BJ (cell line): ENCODE results near the gene UCP2. TPM values are rescaled to one million over a fixed set of nuclear protein-coding genes. Genes with fewer than 3 reads are reported as not detected.

Source experiments
- CTCF ChIA-PET: fragments of 350-600 bp; formaldehyde crosslinking; extraction: SDS; loops from one replicate; lab custom pipeline; 2021; ENCODE audit warnings: antibody characterized with exemption, inconsistent platforms; lab: Yijun Ruan, JAX
- POLR2A ChIA-PET: fragments of 300-600 bp; sonication (Branson Sonifier 250); formaldehyde crosslinking; extraction: SDS; loops from one replicate; lab custom pipeline; 2021; ENCODE audit warnings: antibody characterized with exemption; lab: Charles Lee
- DNase-seq: peaks from one replicate; pipeline ENCODE4 v3.0.0-alpha.2; 2011; ENCODE audit warnings: low read depth
- H3K27me3 ChIP-seq: 2 replicates; pipeline ENCODE4 v1.6.0; 2011; ENCODE audit warnings: low read length; ENCODE audit not compliant: control insufficient read depth, insufficient read depth
- H3K36me3 ChIP-seq: 2 replicates; pipeline ENCODE4 v1.5.1; 2011; ENCODE audit warnings: low read length; ENCODE audit not compliant: control insufficient read depth, insufficient read depth
- H3K4me3 ChIP-seq: 2 replicates; pipeline ENCODE4 v1.5.1; 2011; ENCODE audit warnings: low read depth, mild to moderate bottlenecking, control low read depth, low read length
- CTCF ChIP-seq: IDR thresholded peaks from 2 replicates; pipeline ENCODE4 v1.5.1; 2011; ENCODE audit warnings: low read depth, mild to moderate bottlenecking, control low read depth, inconsistent platforms, low read length, moderate library complexity; ENCODE audit not compliant: insufficient read depth
- polyA plus RNA-seq: library from polyadenylated mRNA; depleted of rRNA; stranded (reverse); fragments of >200 nt; gene quantifications from 2 replicates; pipeline ENCODE4 v1.2.3, GENCODE V29; 2011

The UCP2 gene
- polyA plus RNA-seq, 1 experiment: 26.6 TPM

GRCh38 chr11:74006743-74007304 is 24.2 kb upstream of the UCP2 start:
- Histone ChIP-seq H3K27me3 (no peaks in the 10 kb centered on the region), H3K4me3 (no peak overlapping the region), H3K36me3 (peaks cover 8% of the 10 kb centered on the region)
- ChIA-PET CTCF (no interaction called here), POLR2A (no interaction called here)
- no peak for DNase-seq
- no peak for TF ChIP-seq CTCF

GRCh38 chr11:74005721-74006517 is 23.3 kb upstream of the UCP2 start:
- no peak for DNase-seq
- POLR2A ChIA-PET: no interaction called here
- H3K36me3 ChIP-seq: peaks cover 8% of the 10 kb centered on the region
- no peak for TF ChIP-seq CTCF
- H3K4me3 ChIP-seq: no peak overlapping the region
- H3K27me3 ChIP-seq: no peaks in the 10 kb centered on the region
- CTCF ChIA-PET: interaction anchor here (1.1 kb wide), 1 partner anchor 22 kb away, joined by 3 read pairs; no protein-coding TSS in a partner anchor

GRCh38 chr11:74004759-74005615 is 22.3 kb upstream of the UCP2 start:
- ChIA-PET CTCF (interaction anchor here (1.1 kb wide), 1 partner anchor 21 kb away, joined by 3 read pairs; no protein-coding TSS in a partner anchor), POLR2A (no interaction called here)
- H3K4me3 ChIP-seq: no peak overlapping the region
- no peak for DNase-seq
- no peak for TF ChIP-seq CTCF
- H3K36me3 ChIP-seq: peaks cover 8% of the 10 kb centered on the region
- no peaks in the 10 kb centered on the region for H3K27me3 ChIP-seq

GRCh38 chr11:74004046-74004695 is 21.5 kb upstream of the UCP2 start:
- H3K36me3 ChIP-seq: peaks cover 8% of the 10 kb centered on the region
- H3K4me3 ChIP-seq: no peak overlapping the region
- ChIA-PET CTCF (no interaction called here), POLR2A (no interaction called here)
- DNase-seq: no peak
- no peak for TF ChIP-seq CTCF
- no peaks in the 10 kb centered on the region for H3K27me3 ChIP-seq
